ENCODE data around the gene PLCD3.

PLCD3 gene, protein sequence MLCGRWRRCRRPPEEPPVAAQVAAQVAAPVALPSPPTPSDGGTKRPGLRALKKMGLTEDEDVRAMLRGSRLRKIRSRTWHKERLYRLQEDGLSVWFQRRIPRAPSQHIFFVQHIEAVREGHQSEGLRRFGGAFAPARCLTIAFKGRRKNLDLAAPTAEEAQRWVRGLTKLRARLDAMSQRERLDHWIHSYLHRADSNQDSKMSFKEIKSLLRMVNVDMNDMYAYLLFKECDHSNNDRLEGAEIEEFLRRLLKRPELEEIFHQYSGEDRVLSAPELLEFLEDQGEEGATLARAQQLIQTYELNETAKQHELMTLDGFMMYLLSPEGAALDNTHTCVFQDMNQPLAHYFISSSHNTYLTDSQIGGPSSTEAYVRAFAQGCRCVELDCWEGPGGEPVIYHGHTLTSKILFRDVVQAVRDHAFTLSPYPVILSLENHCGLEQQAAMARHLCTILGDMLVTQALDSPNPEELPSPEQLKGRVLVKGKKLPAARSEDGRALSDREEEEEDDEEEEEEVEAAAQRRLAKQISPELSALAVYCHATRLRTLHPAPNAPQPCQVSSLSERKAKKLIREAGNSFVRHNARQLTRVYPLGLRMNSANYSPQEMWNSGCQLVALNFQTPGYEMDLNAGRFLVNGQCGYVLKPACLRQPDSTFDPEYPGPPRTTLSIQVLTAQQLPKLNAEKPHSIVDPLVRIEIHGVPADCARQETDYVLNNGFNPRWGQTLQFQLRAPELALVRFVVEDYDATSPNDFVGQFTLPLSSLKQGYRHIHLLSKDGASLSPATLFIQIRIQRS

DNA sequence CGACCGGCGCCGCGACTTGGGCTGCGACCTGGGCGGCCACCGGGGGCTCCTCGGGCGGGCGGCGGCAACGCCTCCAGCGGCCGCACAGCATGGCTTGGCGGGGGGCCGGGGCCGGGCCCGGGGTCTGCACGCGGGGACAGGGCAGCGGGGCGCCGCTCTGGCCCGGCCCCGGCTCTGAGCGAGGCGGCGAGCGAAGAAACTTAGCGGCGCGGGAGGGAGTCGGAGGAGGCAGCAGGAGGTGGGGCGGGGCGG, at the start of gene PLCD3:
PLCD3 (minus strand) TSS at position 196 of the 252 bp plus-strand sequence; CDS start at position 91, 105 bp downstream.
- no peak for FAIRE-seq

DNA sequence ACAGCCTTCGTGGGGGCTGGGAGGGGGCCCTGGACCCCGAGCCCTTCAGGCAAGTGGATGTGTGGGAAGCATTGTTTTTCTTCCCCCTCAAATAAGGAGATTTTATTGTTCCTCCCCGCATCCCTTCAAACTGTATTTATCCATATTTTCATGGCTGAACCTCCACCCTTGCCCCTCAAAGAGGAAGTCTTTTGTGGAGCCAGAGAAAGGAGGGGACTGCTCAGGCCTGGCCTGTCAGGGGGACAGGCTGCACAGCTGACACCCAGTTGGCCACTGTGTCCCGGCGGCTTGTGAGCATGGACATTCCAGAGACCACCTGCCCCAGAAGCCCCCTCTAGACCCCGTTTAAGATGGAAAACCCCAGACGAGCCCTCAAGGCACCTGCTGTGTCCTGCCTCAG, 45.2 kb upstream of the PLCD3 start:
- FAIRE-seq = no peak

DNA sequence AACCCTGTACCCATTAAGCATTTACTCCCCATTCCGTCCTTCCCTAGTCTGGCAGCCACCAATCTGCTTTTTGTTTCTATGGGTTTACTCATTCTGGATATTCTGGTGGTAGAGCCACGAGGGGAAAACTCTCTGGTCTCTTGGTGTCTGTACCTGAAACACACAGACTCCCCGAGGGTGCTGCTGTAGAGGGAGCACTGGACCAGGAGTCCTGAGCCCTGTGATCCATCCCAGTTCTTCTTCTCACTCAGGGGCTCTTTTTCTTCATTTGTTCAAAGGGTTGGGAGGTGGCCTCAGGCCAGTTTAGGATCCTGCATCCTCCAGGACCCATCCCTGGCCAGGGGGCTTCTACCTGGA, 43.4 kb upstream of the PLCD3 start:
- no peak for FAIRE-seq

DNA sequence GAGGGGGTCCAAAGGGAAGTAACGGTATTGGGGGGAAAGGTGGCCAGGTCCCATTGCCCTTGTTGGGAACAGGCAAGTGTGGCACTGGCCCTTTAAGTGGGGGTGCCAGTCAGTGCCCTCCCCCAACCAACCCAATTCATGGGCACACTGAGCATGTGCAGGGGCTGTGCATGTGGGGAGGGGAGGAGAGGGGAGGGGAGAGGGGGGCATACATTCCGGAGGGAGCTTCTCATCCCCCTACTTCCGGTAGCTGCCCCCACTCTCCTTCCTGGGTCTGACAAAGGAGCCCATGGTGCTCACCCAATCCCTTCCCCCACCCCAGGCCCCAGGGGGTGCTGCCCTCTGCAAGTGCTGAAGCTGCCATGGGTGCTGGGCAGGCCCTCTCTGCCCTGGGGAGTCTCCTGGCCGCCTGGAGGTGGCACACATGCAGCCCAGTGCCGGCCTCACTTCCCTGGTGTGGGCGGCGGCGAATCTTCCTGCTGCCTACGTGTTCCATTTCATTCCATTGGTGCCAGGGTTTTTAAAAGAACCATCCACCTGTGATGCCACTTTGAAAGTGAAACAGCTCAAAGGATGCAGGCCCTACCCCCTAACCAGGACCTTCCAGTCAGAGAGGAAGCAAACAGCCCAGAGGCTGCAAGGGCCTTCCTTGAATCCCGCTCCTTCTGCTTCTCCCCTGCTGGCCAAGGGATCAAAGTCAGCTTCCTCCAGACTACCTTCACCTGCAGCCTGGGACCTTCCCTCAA, 40.4 kb upstream of the PLCD3 start:
- FAIRE-seq = no peak

DNA sequence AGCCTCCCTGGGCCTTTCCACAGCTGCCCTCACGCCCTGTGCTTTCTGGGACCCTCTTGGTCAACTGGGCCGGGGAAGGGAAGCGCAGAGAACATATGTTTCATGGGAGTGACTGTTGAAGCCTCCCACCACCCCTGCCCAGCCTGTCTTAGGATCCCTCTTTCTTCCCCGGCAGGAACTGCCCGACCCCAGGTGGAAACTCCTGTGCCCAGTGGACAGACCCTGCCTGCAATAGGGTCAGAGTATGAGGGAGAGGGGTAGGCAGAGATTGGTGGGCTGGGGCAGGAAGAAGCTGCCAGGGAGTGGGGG, 39.9 kb upstream of the PLCD3 start:
- no peak for FAIRE-seq

DNA sequence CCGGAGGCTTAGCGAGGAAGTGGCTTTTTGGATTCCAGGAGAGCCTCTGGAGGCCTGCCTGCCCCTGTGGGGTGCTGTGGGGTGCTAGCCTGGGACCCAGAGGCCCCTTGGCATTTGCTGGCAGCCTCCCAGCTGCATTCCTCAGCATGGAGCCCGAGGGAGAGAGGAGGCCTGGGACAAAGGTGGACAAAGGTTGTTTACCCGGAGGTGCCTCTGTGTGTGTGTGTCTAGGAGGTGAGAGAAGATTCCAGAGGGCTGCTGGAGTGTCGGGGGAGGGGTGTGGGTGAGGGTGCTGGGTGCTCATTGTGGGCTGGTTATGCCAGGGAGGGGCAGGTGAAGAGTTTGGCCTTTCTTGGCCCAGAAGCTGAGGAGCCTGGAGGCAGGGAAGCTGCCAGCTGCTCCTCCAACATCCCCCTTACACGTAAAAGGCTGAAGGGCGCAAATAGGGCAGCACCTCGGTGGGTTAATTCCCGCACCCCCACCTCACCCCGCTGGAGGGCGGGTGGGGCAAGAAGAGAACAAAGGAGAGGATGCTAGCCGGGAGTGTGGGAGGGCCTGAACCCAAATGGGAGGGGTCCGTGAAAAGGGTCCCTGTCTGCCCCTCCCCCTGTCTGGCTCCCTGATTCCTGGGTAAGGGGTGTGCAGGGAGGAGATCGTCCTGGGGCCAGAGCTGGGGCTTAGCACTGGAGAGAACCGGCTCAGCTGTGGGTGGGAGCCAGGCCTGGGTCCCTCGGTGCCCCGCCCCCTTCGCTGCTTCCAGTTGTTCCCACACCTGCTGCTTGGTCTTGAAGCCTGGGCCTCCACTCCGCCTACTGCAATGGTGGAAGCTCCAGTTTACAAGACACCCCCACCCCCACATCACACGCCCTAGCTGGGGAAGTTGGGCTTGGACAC, 39.3 kb upstream of the PLCD3 start:
- no peak for FAIRE-seq

DNA sequence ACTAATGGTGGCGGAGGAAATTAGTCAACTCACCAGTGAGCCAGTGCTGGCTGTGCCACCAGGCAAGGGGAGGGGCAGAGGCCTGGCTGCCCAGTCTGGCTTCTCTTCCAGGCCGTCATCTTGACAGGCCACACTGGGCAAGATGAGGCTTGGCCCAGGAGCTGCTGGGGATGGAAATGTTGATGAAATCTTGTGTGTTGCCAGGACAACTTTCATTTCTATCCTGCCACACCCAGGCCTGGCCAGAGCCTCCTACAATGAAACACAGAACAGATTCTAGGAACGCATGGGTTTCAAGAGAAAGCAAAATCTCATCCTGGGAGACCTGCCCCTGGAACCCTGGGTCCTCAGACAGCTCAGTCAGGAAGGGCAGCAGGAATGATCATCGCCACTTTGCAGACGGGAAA, 38.6 kb upstream of the PLCD3 start:
- FAIRE-seq = no peak

DNA sequence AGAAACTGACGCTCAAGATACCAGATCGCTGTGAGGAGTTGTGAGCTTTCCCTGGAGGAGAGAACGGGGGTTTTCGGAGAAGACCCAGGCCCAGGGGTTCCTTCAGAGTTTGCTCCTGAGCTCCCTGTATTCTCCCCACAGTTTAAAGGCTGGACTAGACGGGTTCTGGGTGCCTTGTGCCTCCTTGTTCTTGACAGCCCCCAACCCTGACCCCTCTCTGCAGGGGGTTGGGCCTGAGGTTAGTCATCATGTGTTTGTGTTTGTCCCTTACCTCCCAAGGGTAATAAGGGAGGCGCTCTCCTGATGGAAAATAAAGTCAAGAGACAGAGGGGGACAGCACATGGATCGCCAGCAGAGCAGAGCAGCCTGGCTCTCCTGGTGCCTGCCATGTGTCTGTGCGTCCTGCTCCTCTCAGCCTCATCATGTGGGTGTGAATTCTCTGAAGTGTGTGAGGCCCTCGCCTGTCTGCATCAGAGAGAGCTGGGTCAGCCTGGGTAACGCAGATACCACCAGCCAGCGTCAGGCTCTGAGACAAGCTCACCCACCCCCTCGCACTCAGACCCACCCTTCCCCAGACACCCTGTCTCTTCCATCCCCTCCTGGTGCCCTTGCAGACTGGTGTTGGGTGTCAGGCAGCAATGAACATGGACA, 38.1 kb upstream of the PLCD3 start:
- no peak for FAIRE-seq

DNA sequence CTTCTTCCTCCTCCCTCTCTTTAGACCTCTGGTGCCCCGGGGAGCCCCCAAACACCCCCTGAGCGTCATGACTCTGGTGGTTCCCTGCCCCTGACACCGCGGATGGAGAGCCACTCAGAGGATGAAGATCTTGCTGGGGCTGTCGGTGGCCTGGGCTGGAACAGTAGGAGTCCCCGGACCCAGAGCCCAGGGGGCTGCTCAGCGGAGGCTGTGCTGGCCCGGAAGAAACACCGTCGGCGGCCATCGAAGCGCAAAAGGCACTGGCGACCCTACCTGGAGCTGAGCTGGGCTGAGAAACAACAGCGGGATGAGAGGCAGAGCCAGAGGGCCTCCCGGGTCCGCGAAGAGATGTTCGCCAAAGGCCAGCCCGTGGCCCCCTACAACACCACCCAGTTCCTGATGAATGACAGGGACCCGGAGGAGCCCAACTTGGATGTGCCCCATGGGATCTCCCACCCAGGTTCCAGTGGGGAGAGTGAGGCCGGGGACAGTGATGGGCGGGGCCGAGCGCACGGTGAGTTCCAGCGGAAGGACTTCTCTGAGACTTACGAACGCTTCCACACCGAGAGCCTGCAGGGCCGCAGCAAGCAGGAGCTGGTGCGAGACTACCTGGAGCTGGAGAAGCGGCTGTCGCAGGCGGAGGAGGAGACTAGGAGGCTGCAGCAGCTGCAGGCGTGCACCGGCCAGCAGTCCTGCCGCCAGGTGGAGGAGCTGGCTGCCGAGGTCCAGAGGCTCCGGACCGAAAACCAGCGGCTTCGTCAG, 36.9 kb upstream of the PLCD3 start:
- no peak for FAIRE-seq

DNA sequence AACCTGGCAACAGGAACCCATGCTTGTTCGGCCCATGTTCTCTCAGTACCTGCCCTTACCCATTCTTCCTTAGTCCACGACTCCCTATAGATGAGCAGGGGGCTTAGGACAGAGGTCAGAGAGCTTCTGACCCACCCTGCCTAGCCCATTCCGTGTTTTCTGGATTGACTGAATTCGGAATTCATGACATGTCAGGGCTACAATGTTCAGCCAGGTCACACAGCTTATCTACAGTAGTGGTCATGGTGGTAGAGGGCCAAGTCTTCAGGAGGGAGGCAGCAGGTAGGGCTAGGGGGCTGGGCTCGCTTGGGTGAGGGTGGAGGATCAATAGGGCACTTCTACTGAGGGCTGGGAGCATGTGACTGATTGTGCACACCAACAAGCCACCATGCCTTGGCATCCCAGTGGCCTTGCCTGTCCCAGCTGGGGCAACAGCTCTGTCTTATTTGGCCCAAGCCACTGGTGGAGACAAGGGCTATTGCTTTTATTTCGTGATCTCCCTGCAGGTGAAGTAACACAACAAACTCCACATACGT, 32.5 kb upstream of the PLCD3 start:
- FAIRE-seq = no peak

DNA sequence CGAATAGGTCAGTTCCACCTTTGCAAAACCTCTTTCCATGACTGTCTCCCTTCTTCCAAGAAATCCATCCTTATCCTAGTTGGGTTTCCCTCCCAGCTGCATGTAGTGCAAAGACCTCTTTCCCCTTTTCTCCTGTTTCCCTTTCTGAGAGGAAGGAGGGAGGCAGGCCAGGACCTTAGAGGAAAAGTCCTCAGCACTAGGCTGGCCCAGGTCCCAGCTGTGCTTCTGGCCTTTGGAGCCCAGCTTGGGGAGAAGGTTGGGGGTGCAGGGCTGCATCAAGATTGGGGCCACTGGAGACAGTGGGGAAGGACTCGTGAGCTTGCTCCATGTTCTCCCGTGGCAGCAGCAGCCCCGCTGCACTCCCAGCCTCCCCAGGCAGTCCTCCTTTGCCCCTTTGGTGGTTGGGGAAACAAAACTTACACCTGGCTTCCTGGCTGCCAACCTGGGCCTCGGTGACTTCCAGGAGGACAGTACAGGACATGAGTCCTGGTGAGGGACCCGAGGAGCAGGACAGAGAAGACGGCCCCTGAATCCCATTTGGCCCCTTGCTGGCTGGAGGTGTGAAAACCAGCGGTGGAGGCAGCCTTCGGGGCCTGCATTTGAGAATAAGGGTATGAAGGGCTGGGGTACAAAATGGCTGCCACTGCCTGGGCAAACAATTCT, 29.8 kb upstream of the PLCD3 start:
- no peak for FAIRE-seq

DNA sequence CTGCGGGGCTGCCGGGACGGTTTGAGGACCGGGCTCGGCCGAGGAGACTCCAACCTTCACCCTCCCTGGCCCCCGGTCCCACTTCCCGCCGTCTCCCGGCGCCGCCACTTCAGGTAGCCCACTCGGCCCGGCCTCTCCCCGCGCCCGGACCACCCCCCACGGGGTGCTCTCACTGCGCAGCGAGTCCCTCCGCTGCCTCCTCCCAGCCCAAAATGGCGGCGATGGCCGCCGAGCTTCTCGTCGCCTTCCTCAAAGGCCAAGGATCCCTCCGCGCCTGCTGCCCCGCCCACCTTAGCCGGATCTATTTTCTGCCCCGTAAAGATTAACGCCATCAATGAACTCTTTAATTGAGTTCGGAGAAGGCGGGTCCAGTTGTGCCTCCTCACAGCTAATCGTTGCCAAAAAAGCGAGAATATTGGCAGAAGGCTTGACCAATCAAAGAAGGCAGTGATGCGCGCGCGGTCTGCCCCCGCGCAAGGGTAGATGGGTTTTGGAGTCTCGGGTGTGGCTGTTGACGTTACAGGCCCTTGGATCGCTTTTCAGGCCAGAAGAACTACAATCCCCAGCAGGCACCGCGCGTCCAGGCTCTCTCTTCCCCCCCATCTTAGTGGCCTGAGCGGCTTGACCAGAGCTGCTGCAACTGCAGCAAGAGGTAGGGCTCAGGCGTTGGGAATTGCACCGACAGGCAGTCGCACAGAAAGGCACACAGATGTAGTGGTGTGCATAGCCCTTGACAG, 29.1 kb upstream of the PLCD3 start, which contains the start of gene HEXIM2:
HEXIM2 (plus strand) TSS at position 588 of the 737 bp plus-strand sequence. CDS start 919 bp downstream, outside the sequence.
- peak; percentile 77 for FAIRE-seq

DNA sequence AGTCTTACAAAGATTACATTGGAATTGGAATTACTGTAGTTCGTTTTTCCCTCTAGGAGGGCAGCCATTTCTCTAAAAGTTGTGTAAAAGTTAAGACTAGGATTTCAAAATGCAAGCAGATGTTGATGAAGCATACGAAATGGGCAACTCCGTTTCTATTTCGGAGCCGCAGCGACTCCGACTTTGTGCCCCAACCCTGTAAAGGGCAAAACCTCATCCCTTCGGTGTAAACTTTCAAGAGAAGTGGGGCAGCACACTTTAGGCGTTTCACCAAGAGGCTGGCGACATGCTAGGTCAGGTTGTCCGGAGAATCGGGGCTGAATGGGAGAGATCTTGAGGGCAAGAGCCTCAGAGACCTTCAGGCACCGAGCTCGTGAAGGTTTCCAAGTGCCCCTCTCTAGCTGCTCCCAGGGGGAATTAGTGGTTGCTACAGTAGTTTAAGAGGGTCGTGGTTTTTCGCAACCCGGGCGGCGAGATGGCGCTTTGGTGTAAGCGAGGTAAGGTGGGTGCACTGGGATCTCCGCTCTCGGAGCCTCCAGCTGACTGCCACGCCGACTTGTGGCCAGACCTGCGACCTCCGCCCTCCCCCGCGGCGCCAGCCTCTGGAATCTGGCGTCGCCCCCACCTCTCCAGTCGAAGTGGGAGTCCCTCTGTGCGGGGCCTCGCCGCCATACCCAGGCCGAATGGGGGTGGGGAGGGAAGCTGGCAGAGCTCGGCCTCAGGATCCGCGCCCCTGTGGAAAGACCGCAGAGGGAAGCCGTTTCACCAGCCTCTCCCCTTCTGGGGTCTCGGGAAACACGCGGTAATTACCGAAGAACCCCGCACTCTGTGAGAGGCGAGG, 28.4 kb upstream of the PLCD3 start:
- FAIRE-seq = no peak

DNA sequence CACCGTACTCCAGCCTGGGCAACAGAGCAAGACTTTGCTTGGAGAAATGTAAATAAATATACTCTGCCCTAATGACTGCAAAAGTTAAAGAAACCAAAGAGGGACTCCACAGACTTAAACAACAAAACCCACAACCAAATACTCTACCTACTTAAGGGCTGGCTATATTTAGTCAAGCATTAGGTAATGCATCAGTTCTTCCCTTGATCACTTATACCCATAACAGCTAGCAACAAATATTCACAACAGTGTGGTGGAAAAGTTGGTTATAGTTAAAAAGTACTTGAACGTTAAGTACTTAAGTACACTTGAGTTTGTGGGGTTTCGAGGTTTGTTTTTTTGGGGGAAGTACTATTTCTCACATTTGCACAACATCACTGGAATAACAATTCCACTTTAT, 23.9 kb upstream of the PLCD3 start:
- FAIRE-seq = no peak

DNA sequence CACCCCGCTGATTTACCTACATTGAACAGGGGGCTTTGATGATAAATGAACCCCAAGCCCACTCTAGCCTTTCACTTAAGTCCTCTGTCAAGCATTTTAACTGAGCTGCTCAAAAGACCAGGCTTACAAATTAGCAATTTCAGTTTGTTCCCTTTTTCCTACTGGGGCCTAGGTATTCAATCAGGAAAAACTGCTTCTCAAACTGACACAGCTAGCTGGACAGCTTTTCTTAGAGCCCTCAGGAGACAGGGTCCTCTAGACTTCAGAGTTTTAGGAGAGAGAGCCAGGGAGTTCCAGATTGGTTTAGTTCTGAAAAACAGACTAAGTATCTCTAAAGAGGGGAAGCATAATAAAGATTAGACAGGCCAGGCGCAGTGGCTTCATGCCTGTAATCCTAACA, 23.2 kb upstream of the PLCD3 start:
- FAIRE-seq = no peak

DNA sequence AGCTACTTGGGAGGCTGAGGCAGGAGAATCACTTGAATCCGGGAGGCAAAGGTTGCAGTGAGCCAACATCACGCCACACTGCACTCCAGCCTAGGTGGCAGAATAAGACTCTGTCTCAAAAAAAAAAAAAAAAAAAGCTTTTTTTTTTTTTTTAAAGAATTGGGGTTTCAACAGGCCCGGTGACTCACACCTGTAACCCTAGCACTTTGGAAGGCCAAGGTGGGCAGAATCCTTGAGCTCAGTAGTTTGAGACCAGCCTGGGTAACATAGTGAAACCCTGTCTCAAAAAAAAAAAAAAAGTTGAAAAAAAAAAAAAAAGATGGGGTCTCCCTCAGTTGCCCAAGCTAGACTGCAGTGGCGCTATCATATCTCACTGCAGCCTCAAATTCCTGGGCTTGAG, 22.7 kb upstream of the PLCD3 start:
- FAIRE-seq = no peak

DNA sequence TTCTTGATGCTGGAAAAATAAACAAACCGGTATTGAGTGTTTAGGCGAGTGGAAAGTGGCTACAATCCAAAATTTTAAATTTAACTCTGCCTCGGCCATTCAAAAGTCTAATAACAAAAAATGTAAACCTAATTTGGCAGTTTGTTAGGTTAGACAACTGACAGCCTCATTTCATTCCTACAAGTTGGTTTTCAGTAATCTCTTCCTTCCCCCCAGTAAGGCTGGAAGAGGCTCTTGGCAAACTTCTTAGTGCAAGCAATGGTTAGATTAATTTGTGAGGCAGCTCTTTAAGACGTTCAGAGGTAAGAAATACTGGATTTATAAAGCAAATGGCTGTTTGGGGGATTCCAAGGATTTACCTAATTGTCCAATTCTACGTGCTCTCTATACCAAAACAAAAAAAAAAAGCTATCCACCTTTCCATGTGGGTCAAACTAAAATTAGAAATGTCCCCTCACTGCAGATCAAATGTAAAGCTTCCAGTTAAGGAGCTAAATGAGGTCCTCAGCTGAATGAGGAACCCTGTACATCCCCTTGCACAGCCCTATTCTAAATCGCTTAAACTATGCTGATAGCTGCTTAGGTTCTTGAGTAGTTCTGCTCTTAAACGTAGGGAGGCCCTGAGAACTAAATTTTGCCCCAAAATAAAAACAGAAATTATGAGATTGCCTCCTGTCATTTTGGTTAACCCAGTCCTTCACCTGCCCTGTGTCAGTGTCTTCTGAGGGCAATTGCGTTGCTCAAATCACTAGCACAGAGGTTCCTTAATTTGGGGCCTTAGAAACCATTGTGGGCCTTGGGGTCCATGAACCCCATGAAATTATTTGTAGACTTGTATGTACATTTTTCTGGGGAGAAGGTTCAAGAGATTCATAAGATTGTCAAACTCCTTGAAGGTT, 18.8 kb upstream of the PLCD3 start:
- FAIRE-seq = no peak

All from islet of Langerhans (tissue), 1 donor.